H1 (cell line): ENCODE results near the gene SLC1A2. TPM values are rescaled to one million over a fixed set of nuclear protein-coding genes. Genes with fewer than 3 reads are reported as not detected.

Source experiments
- CTCF ChIA-PET: fragments of 300-600 bp; sonication (Branson Sonifier 250); formaldehyde crosslinking; loops from one replicate; lab custom pipeline; 2021; ENCODE audit not compliant: partially characterized antibody; lab: Charles Lee
- POLR2A ChIA-PET: fragments of 300-600 bp; sonication (Branson Sonifier 250); formaldehyde crosslinking; loops from one replicate; lab custom pipeline; 2021; ENCODE audit warnings: inconsistent platforms; ENCODE audit not compliant: partially characterized antibody; lab: Charles Lee
- DNase-seq, 2 experiments: peaks; one replicate each; pipeline versions ENCODE4 v3.0.0 to v3.0.0-alpha.2; 2010 to 2022; ENCODE audit warnings: low spot score in 2 of 2, low read depth in 1 of 2, mixed read lengths in 1 of 2
- FAIRE-seq: peaks from 2 replicates; lab custom pipeline; 2011; peaks lifted over from hg19 to GRCh38; lab: Jason Lieb, UNC
- H2AFZ ChIP-seq: 2 replicates; pipeline ENCODE4 v1.8.1; 2012; ENCODE audit warnings: low read length, inconsistent platforms
- H2AK5ac ChIP-seq: 2 replicates; pipeline ENCODE4 v1.6.1; 2013; ENCODE audit warnings: low read depth, low read length
- H2BK120ac ChIP-seq: replicated peaks from 2 replicates; pipeline ENCODE3; 2013; ENCODE audit warnings: low read depth, low read length, inconsistent platforms
- H2BK12ac ChIP-seq: 2 replicates; pipeline ENCODE4 v1.6.1; 2013; ENCODE audit warnings: low read depth, low read length
- H2BK15ac ChIP-seq: 2 replicates; pipeline ENCODE4 v1.6.1; 2013; ENCODE audit warnings: low read length
- H2BK20ac ChIP-seq: 2 replicates; pipeline ENCODE4 v1.6.1; 2013; ENCODE audit warnings: low read length
- H2BK5ac ChIP-seq: 2 replicates; pipeline ENCODE4 v1.6.1; 2013; ENCODE audit warnings: low read depth, low read length
- H3K14ac ChIP-seq: 2 replicates; pipeline ENCODE4 v1.6.1; 2013; ENCODE audit warnings: inconsistent platforms; ENCODE audit not compliant: insufficient read length
- H3K18ac ChIP-seq: 2 replicates; pipeline ENCODE4 v1.6.1; 2013; ENCODE audit warnings: low read length; ENCODE audit errors: extremely low read depth
- H3K23ac ChIP-seq: 2 replicates; pipeline ENCODE4 v1.6.1; 2013; ENCODE audit warnings: inconsistent platforms; ENCODE audit not compliant: insufficient read length
- H3K23me2 ChIP-seq: 2 replicates; pipeline ENCODE4 v1.6.1; 2013; ENCODE audit warnings: low read depth, low read length
- H3K27ac ChIP-seq: 2 replicates; pipeline ENCODE4 v1.6.1; 2011; ENCODE audit warnings: low read depth, low read length, inconsistent platforms
- H3K27me3 ChIP-seq, 4 experiments: replicated peaks in 1 of 4; 1 replicate in 1 of 4; 2 replicates in 3 of 4; pipeline versions ENCODE4 v1.6.1 to v1.8.1; 2011 to 2013; ENCODE audit warnings: low read length in 3 of 4, mild to moderate bottlenecking in 3 of 4, inconsistent platforms in 2 of 4, mixed read lengths in 2 of 4, moderate library complexity in 1 of 4; ENCODE audit not compliant: control insufficient read depth in 3 of 4, insufficient read depth in 3 of 4; ENCODE audit errors: extremely low read depth in 1 of 4
- H3K36me3 ChIP-seq, 4 experiments: 2 replicates each; pipeline versions ENCODE4 v1.6.1 to v1.8.1; 2011 to 2013; ENCODE audit warnings: mild to moderate bottlenecking in 4 of 4, low read length in 3 of 4, moderate library complexity in 2 of 4, control low read depth in 1 of 4, inconsistent platforms in 1 of 4; ENCODE audit not compliant: insufficient read depth in 4 of 4, control insufficient read depth in 2 of 4
- H3K4ac ChIP-seq: replicated peaks from 2 replicates; pipeline ENCODE3; 2013; ENCODE audit warnings: low read length, low read depth, mixed read lengths, inconsistent platforms; ENCODE audit not compliant: insufficient read length
- H3K4me1 ChIP-seq, 4 experiments: replicated peaks in 1 of 4; 1 replicate in 1 of 4; 2 replicates in 3 of 4; pipeline versions ENCODE4 v1.6.1 to v1.8.1; 2011 to 2013; ENCODE audit warnings: low read length in 3 of 4, inconsistent platforms in 2 of 4, mixed read lengths in 1 of 4; ENCODE audit not compliant: insufficient read depth in 4 of 4, control insufficient read depth in 3 of 4
- H3K4me2 ChIP-seq, 2 experiments: 2 replicates each; pipeline versions ENCODE4 v1.6.1 to v1.8.1; 2011 to 2013; ENCODE audit warnings: low read depth in 2 of 2, low read length in 2 of 2, control low read depth in 1 of 2, inconsistent platforms in 1 of 2, mild to moderate bottlenecking in 1 of 2; ENCODE audit not compliant: insufficient read depth in 1 of 2
- H3K4me3 ChIP-seq, 4 experiments: fragments of 200-600, 300-600 bp in 1 of 4; sonication (generic), shearing (Covaris generic), sonication (Bioruptor Twin) in 1 of 4; 2 replicates each; pipeline versions ENCODE4 v1.5.1 to v1.8.1; 2011 to 2016; ENCODE audit warnings: low read length in 4 of 4, low read depth in 3 of 4, control low read depth in 2 of 4, inconsistent platforms in 2 of 4, mild to moderate bottlenecking in 2 of 4, mixed read lengths in 1 of 4, moderate library complexity in 1 of 4; ENCODE audit not compliant: insufficient read depth in 2 of 4; ENCODE audit errors: extremely low read depth in 1 of 4
- H3K56ac ChIP-seq: replicated peaks from 2 replicates; pipeline ENCODE3; 2013; ENCODE audit warnings: low read depth, mild to moderate bottlenecking, mixed read lengths, low read length, inconsistent platforms; ENCODE audit not compliant: insufficient read length
- H3K79me1 ChIP-seq: 2 replicates; pipeline ENCODE4 v1.6.1; 2013; ENCODE audit warnings: low read depth, low read length, control low read depth
- H3K79me2 ChIP-seq, 2 experiments: 2 replicates each; pipeline versions ENCODE4 v1.6.1 to v1.8.1; 2012 to 2013; ENCODE audit warnings: low read length in 2 of 2, mild to moderate bottlenecking in 2 of 2, inconsistent platforms in 1 of 2; ENCODE audit not compliant: insufficient read depth in 2 of 2, control insufficient read depth in 1 of 2
- H3K9ac ChIP-seq, 4 experiments: replicated peaks in 1 of 4; 1 replicate in 1 of 4; 2 replicates in 3 of 4; pipeline versions ENCODE4 v1.6.1 to v1.8.1; 2011 to 2013; ENCODE audit warnings: low read depth in 3 of 4, low read length in 3 of 4, control low read depth in 2 of 4, mild to moderate bottlenecking in 2 of 4, moderate library complexity in 2 of 4, inconsistent platforms in 1 of 4; ENCODE audit errors: extremely low read depth in 1 of 4
- H3K9me3 ChIP-seq, 2 experiments: 2 replicates each; pipeline versions ENCODE4 v1.6.1 to v1.8.1; 2012 to 2013; ENCODE audit warnings: mild to moderate bottlenecking in 2 of 2, moderate library complexity in 2 of 2, control low read depth in 1 of 2, inconsistent platforms in 1 of 2, low read depth in 1 of 2, low read length in 1 of 2, mixed read lengths in 1 of 2; ENCODE audit not compliant: insufficient read depth in 2 of 2
- H4K20me1 ChIP-seq, 2 experiments: replicated peaks in 1 of 2; 2 replicates each; pipeline versions ENCODE3 to v1.8.1; 2011 to 2013; ENCODE audit warnings: inconsistent platforms in 2 of 2, low read length in 2 of 2, mild to moderate bottlenecking in 1 of 2; ENCODE audit not compliant: insufficient read depth in 2 of 2, control insufficient read depth in 1 of 2
- H4K5ac ChIP-seq: 2 replicates; pipeline ENCODE4 v1.6.1; 2013; ENCODE audit warnings: low read length, low read depth, mixed read lengths, inconsistent platforms; ENCODE audit not compliant: insufficient read length
- H4K8ac ChIP-seq: 2 replicates; pipeline ENCODE4 v1.8.0; 2013; ENCODE audit warnings: mild to moderate bottlenecking, moderate library complexity, low read length, inconsistent platforms; ENCODE audit not compliant: insufficient read depth; ENCODE audit errors: extremely low read depth
- H4K91ac ChIP-seq: replicated peaks from 2 replicates; pipeline ENCODE3; 2013; ENCODE audit warnings: low read length, mixed read lengths, inconsistent platforms; ENCODE audit not compliant: insufficient read length
- EZH2 ChIP-seq: fragments of 200-600 bp; sonication (generic); IDR thresholded peaks from 2 replicates; pipeline ENCODE4 v1.7.1; 2012; ENCODE audit warnings: low read depth, mild to moderate bottlenecking, moderate library complexity, low read length, inconsistent platforms; ENCODE audit not compliant: severe bottlenecking
- FOSL1 ChIP-seq: IDR thresholded peaks from 2 replicates; pipeline ENCODE4 v1.6.1; 2011; ENCODE audit warnings: mild to moderate bottlenecking, low read depth, low read length, moderate library complexity; ENCODE audit not compliant: insufficient read depth
- GABPA ChIP-seq: IDR thresholded peaks from 2 replicates; pipeline ENCODE4 v1.6.1; 2011; ENCODE audit warnings: mild to moderate bottlenecking, low read length, moderate library complexity, borderline replicate concordance; ENCODE audit not compliant: insufficient read depth
- MAFK ChIP-seq: IDR thresholded peaks from 2 replicates; pipeline ENCODE4 v1.6.1; 2012; ENCODE audit warnings: low read depth, mild to moderate bottlenecking, improper control_type of control experiment, low read length
- WGBS, 2 experiments: shearing (Covaris generic) in 1 of 2; methylation state at CpG; one replicate each; pipeline versions ENCODE4 v1.1.6 to v1.1.7; 2013 to 2015; ENCODE audit warnings: low lambda C conversion rate in 2 of 2, mixed read lengths in 2 of 2, inconsistent platforms in 1 of 2, low coverage in 1 of 2, missing lambda C conversion rate in 1 of 2; ENCODE audit not compliant: insufficient replicate concordance in 2 of 2, insufficient coverage in 1 of 2, insufficient read length in 1 of 2; ENCODE audit errors: extremely low coverage in 1 of 2, missing lambda C conversion rate in 1 of 2; 5-methylcytosine and 5-hydroxymethylcytosine counted together
- polyA plus RNA-seq, 7 experiments: library from polyadenylated mRNA; depleted of rRNA in 3 of 7; stranded (reverse) in 5 of 7; unstranded in 2 of 7; fragments of >200 nt in 5 of 7; fragments of 200-250 nt in 2 of 7; gene quantifications; 1 replicate in 5 of 7; 2 replicates in 1 of 7; 4 replicates in 1 of 7; pipeline versions ENCODE4 v1.2.1 to v1.2.3, GENCODE V29; 2011 to 2013; ENCODE audit warnings: missing spikeins in 2 of 7, mixed read lengths in 2 of 7
- total RNA-seq: library from RNA; stranded (reverse); fragmentation: NEBNext Ultra II Directional; extraction: Animal tissue kit (Norgen Biotek cat#: 25700); gene quantifications from 2 replicates; pipeline ENCODE4 v1.2.1, GENCODE V29; 2021
- TF ChIP-seq, protein P1 (sequence below): IDR thresholded peaks from 2 replicates; pipeline ENCODE4 v1.6.1; 2012; ENCODE audit warnings: inconsistent platforms

SLC1A2 gene
- total and polyA plus RNA-seq, 2 of the 8 experiments (the other 6 are each of a cell fraction or from before 2014, with no cell fraction given) = 0.57 to 1.2 TPM

DNA sequence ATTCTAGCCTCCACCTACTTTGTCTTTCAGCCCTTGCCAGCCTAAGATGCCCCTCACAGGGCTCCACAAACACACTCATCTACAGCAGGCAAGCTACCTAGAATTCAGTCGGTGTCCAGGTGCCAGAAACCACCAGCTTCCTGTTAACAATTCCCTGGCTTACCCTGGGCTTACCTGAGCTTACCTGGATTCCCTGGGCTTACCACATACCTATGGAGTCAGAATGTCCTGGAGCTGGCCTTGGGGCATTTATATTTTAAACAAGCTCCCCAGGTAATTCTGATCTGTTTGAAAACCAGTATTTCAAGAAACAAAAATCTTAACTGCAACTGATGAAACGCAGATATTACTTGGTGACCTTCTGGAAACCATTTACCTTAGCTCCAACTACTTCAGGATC lies 123.6 kb downstream of the SLC1A2 start:
- WGBS, 2 experiments = 81% methylated on average over 2 of the region's 2 CpGs; no CpG with 5 or more reads in 1 of the 2 experiments
- Histone ChIP-seq H2AFZ (0 out of 2 replicates have a peak overlapping the region, but pooled peaks have one; percentile 39), H3K4me1 (peaks cover 0 to 4% (median 0%) of the 10 kb centered on the region in 4 experiments; a peak in 2 of 7 replicates), H3K18ac (no peak overlapping the region), H3K23me2 (no peaks in the 10 kb centered on the region), H3K36me3 (no peaks in the 10 kb centered on the region), H2BK12ac (no peak overlapping the region), H3K23ac (no peak overlapping the region), H3K9ac (no peak overlapping the region), H4K91ac (no peak overlapping the region), H3K27ac (no peak overlapping the region), H3K9me3 (no peaks in the 10 kb centered on the region), H3K27me3 (peaks cover 0 to 1% (median 0%) of the 10 kb centered on the region in 4 experiments; a peak in 1 of 7 replicates), H2BK120ac (no peak overlapping the region), H3K14ac (no peak overlapping the region), H2AK5ac (no peak overlapping the region), H3K4me3 (no peak overlapping the region), H3K56ac (no peak overlapping the region), H4K8ac (no peak overlapping the region), H4K20me1 (no peaks in the 10 kb centered on the region), H3K4me2 (no peak overlapping the region), H3K4ac (no peak overlapping the region), H2BK20ac (no peak overlapping the region), H3K79me2 (no peaks in the 10 kb centered on the region), H3K79me1 (no peaks in the 10 kb centered on the region), H2BK15ac (no peak overlapping the region), H2BK5ac (no peak overlapping the region), H4K5ac (no peak overlapping the region)
- DNase-seq = no peak
- FAIRE-seq = no peak
- ChIA-PET POLR2A (interaction anchor here (0.6 kb wide), 1 partner anchor 58 kb away, joined by 3 read pairs; no protein-coding TSS in a partner anchor), CTCF (interaction anchor here (1.1 to 5.8 kb wide), 5 partner anchors 9 to 16 kb away, joined by 3 to 36 read pairs (median 3); no protein-coding TSS in a partner anchor)
- no peak for TF ChIP-seq GABPA
- TF ChIP-seq, protein P1, sequence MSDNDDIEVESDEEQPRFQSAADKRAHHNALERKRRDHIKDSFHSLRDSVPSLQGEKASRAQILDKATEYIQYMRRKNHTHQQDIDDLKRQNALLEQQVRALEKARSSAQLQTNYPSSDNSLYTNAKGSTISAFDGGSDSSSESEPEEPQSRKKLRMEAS = no peak
- TF ChIP-seq EZH2 = no peak
- TF ChIP-seq FOSL1 = no peak
- no peak for TF ChIP-seq MAFK
